ENCODE results near the gene HIP1R. TPM values are rescaled to one million over a fixed set of nuclear protein-coding genes. Genes with fewer than 3 reads are reported as not detected.
A peak's percentile ranks its signal among the peaks of the same experiment; 100 is the strongest.

The HIP1R gene
- polyA plus RNA-seq, 2 of the 4 experiments (the other 2 are of a cell fraction): 9.0 to 10.6 TPM

DNA sequence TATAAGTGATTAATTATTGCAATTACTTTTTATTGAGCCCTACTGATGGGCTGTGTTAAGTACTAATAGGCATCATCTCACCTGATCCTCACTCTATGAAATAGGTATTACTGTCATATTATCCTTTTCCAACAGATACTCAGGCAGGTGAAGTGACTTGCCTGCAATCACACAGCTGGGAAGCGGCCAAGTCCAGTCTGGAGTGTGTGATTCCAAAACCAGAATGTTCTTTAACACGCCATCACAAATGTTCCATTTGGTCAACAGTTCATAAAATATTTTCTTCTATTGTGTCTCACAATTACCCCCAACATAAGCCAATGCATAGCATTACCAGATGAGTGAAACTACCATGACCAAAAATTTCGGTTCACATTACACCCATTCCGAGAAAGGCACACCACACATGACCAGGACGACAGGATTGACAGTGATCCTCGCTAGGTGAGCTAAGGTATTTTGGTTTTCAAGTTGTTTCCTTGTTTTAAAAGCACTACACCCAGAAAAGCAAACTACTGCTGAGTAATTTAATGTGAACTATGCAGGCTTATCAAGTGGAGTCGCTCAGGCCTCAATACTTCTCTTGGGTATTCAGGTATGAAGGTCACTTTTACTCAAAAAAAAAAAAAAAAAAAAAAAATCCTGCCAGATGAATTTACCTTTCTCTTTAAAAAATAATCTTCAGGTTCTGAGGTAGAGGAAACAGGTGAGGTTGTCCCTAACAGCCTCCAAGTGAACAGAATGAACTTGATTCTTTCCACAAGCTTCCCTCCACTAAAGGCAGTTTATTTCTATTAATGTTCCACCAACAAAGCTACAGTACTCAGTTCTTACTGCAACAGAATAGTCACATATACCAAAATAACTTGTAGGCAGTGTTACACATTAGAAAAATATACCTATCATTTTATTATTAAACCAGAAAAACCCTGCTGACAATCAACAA, 58.2 kb downstream of the HIP1R start (continued):
- TF ChIP-seq EHF (CRISPR knock-in tag; IDR thresholded peaks at IDR 0.05) (no peak), RAD21 (conservative IDR thresholded peaks at IDR 0.05 in 1 of 2, IDR thresholded peaks at IDR 0.05 in 1 of 2) (no peak)

DNA sequence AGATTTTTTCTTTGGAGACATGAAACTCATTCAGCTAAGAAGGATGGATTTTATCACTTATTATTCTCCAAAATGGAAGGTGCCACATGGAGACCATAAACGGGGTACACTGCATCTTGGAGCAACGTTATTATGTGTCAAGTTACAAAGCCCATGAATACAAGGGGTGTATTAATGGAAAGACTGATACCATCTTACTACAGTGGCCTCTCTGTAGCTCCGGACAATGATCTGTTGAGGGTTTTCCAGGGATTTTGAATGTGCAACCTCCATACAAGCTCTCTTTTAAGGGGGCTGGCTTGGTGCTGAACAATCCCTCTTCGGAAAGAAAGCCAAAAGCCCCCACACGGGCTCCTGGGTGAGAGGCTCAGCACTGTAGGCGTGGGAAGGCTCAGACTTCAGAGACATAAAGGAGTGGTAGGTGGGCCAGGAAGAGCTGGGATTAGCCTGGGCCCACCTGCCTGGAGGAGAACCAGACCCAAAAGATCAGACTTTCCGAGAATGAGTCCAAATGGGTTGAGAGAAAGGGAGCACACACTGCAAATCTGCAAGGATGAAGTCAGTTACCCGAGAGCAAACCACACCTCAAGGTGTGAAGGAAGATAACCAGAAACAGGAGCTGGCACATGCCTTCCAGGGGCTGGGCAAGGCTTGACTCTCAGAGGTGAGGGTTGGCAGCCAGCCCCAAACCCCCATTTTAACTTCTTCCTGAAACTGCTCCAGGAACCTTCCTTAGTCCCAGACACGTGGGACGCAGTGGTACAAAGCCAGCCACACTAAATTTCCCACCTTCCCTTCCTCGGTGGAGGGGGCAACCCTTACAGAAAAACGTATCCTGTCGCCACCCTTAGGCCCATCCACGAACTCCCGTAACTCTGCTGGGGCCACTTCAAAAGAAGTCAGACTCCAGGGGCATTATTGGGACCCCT, 59.2 kb downstream of the HIP1R start:
- ChIA-PET CTCF (interaction anchor here (1.2 to 4.9 kb wide), 4 partner anchors 9 to 57 kb away, joined by 3 to 28 read pairs (median 6); no protein-coding TSS in a partner anchor), POLR2A (no interaction called here)
- H3K27ac ChIP-seq: peak overlapping the region; percentile 89 to 97; a peak in 5 of 6 replicates
- H3K4me3 ChIP-seq: peak overlapping the region; percentile 89
- H3K4me1 ChIP-seq: peaks cover 64% of the 10 kb centered on the region
- TF ChIP-seq KDM1A (IDR thresholded peaks at IDR 0.05; ENCODE audit: low read depth) (no peak), HOXB13 (CRISPR knock-in tag; IDR thresholded peaks at IDR 0.05; ENCODE audit: low read depth) (no peak), HDAC2 (IDR thresholded peaks at IDR 0.05) (no peak), CBX8 (IDR thresholded peaks at IDR 0.05) (no peak), EHF (CRISPR knock-in tag; IDR thresholded peaks at IDR 0.05) (no peak)
- TF ChIP-seq, protein P1, sequence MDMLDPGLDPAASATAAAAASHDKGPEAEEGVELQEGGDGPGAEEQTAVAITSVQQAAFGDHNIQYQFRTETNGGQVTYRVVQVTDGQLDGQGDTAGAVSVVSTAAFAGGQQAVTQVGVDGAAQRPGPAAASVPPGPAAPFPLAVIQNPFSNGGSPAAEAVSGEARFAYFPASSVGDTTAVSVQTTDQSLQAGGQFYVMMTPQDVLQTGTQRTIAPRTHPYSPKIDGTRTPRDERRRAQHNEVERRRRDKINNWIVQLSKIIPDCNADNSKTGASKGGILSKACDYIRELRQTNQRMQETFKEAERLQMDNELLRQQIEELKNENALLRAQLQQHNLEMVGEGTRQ (IDR thresholded peaks at IDR 0.05): no peak
- H3K9me3 ChIP-seq: no peaks in the 10 kb centered on the region
- H3K4me2 ChIP-seq: peak overlapping the region; percentile 91
- DNase-seq (ENCODE audit: low read depth in 1 of 2, low spot score in 1 of 2): no peak
- WGBS (ENCODE audit: missing lambda C conversion rate): 77% methylated on average over 15 of the region's 15 CpGs
- no peak for FAIRE-seq
- no peak for ATAC-seq

DNA sequence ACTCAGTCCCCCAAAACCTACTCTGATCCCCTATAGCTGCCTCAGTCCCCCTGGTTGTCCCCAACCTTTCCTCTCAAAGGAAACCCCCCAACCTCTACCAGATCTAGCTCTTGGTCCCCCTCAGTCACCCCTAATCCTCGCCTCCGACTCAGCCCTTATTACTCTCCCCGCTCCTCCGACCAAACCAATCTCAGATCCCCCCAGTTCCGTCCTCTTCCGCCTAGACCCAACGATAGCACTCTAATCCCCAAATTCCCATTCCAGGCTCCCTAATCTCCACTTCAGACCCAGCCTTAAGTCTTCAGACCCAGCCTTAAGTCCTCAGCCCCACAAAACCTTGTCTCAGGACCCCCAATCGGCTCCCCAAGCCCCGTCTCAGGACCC, 60.1 kb downstream of the HIP1R start:
- H3K4me2 ChIP-seq: peak overlapping the region; percentile 91
- ChIA-PET POLR2A (no interaction called here), CTCF (interaction anchor here (1.2 to 4.9 kb wide), 3 partner anchors 10 to 35 kb away, joined by 3 to 28 read pairs (median 10); no protein-coding TSS in a partner anchor)
- peak overlapping the region; percentile 89 to 97 for H3K27ac ChIP-seq
- 8% methylated on average over 9 of the region's 9 CpGs for WGBS (ENCODE audit: missing lambda C conversion rate)
- peak in 1 of 2 experiments; percentile 7; a peak in 3 of 6 replicates for ATAC-seq
- peaks cover 57% of the 10 kb centered on the region for H3K4me1 ChIP-seq
- no peaks in the 10 kb centered on the region for H3K9me3 ChIP-seq
- DNase-seq (ENCODE audit: low read depth in 1 of 2, low spot score in 1 of 2): no peak
- FAIRE-seq: no peak
- H3K4me3 ChIP-seq: peak overlapping the region; percentile 89
- TF ChIP-seq EP300 (IDR thresholded peaks at IDR 0.05) (no peak), HEYL (CRISPR knock-in tag; IDR thresholded peaks at IDR 0.05) (no peak), BHLHE40 (IDR thresholded peaks at IDR 0.05; ENCODE audit: low read depth, low read length) (no peak), PHF8 (IDR thresholded peaks at IDR 0.05; ENCODE audit: borderline replicate concordance, low read depth) (no peak), ZSCAN20 (CRISPR knock-in tag; IDR thresholded peaks at IDR 0.05) (no peak), HOXA7 (CRISPR knock-in tag; IDR thresholded peaks at IDR 0.05) (no peak), HOXB13 (CRISPR knock-in tag; IDR thresholded peaks at IDR 0.05; ENCODE audit: low read depth) (no peak), CBX2 (IDR thresholded peaks at IDR 0.05; ENCODE audit: borderline replicate concordance, low read depth) (no peak), KDM1A (IDR thresholded peaks at IDR 0.05; ENCODE audit: low read depth) (no peak), GATA3 (IDR thresholded peaks at IDR 0.05; ENCODE audit: borderline replicate concordance) (no peak), MAZ (IDR thresholded peaks at IDR 0.05; ENCODE audit: borderline replicate concordance, low read depth, low read length) (no peak)

All from A549 (cell line).